ENCODE measurements around the gene QRFP.

Gene QRFP

GRCh38 chr9:130933114-130934046 lies 36.8 kb upstream of the QRFP start:
- no peak for DNase-seq (ENCODE audit: low read depth)

GRCh38 chr9:130932255-130933079 lies 35.9 kb upstream of the QRFP start:
- DNase-seq (ENCODE audit: low read depth), result no peak

- DNase-seq (ENCODE audit: low read depth), result no peak
Measured at GRCh38 chr9:130931508-130932254, 35.1 kb upstream of the QRFP start.

GRCh38 chr9:130930804-130931349 lies 34.3 kb upstream of the QRFP start:
- no peak for DNase-seq (ENCODE audit: low read depth)

- DNase-seq (ENCODE audit: low read depth), result no peak
Measured at GRCh38 chr9:130930132-130930803, 33.7 kb upstream of the QRFP start.

- DNase-seq (ENCODE audit: low read depth), result no peak
Measured at GRCh38 chr9:130929571-130930038, 33.0 kb upstream of the QRFP start.

GRCh38 chr9:130927995-130928900 lies 31.6 kb upstream of the QRFP start:
- no peak for DNase-seq (ENCODE audit: low read depth)

- DNase-seq (ENCODE audit: low read depth), result no peak
Measured at GRCh38 chr9:130927338-130927737, 30.7 kb upstream of the QRFP start.

GRCh38 chr9:130925050-130925678 lies 28.6 kb upstream of the QRFP start:
- DNase-seq (ENCODE audit: low read depth), result no peak

- no peak for DNase-seq (ENCODE audit: low read depth)
Measured at GRCh38 chr9:130924448-130924788, 27.8 kb upstream of the QRFP start.

- DNase-seq (ENCODE audit: low read depth), result no peak
Measured at GRCh38 chr9:130923611-130924447, 27.2 kb upstream of the QRFP start.

- no peak for DNase-seq (ENCODE audit: low read depth)
Measured at GRCh38 chr9:130922893-130923610, 26.4 kb upstream of the QRFP start.

GRCh38 chr9:130921989-130922892 lies 25.6 kb upstream of the QRFP start:
- no peak for DNase-seq (ENCODE audit: low read depth)

- DNase-seq (ENCODE audit: low read depth), result no peak
Measured at GRCh38 chr9:130921300-130921988, 24.8 kb upstream of the QRFP start.

GRCh38 chr9:130920762-130921299 lies 24.2 kb upstream of the QRFP start:
- DNase-seq (ENCODE audit: low read depth), result no peak

GRCh38 chr9:130920233-130920632 lies 23.6 kb upstream of the QRFP start:
- no peak for DNase-seq (ENCODE audit: low read depth)

All from stimulated activated CD8-positive, alpha-beta memory T cell treated with anti-CD3 and anti-CD28 coated beads, Interleukin-4, amount 100 ng/mL, for 24 hours (primary cell).